Activated CD8-positive, alpha-beta memory T cell treated with anti-CD3 and anti-CD28 coated beads for 4 hours (primary cell): Measurements from ENCODE around the gene PRDX1.

Experiments
- DNase-seq, 2 donors: peaks; one replicate each; pipeline ENCODE4 v3.0.0-alpha.2; 2020; ENCODE audit warnings: low read depth in 2 of 2

PRDX1 gene

GRCh38 chr1:45521413-45522323 lies at the start of gene PRDX1:
Gene PRDX1 (minus strand): TSS chr1:45521884. CDS start chr1:45519043, 2,841 bp downstream.
- peak; percentile 94 to 95 for DNase-seq

DNA sequence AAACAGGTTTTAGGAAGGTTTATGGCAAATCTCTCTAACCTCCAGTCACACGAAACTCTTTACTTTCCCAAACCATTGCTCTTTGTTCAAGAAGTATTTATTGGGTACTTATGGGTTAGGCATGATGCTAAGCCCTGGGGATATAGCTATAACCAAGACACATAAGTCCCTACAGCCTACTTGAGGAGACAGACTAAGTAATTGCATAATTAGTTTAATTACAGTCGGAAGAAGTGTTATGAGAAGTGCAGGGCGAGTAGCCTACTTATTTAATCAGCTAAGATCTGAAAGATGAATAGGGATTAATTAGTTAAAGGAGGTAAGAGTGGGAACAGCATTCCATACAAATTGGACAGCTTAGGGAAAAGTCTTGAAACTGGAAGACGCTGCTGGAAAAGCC lies 48.9 kb upstream of the PRDX1 start:
- DNase-seq: no peak

DNA sequence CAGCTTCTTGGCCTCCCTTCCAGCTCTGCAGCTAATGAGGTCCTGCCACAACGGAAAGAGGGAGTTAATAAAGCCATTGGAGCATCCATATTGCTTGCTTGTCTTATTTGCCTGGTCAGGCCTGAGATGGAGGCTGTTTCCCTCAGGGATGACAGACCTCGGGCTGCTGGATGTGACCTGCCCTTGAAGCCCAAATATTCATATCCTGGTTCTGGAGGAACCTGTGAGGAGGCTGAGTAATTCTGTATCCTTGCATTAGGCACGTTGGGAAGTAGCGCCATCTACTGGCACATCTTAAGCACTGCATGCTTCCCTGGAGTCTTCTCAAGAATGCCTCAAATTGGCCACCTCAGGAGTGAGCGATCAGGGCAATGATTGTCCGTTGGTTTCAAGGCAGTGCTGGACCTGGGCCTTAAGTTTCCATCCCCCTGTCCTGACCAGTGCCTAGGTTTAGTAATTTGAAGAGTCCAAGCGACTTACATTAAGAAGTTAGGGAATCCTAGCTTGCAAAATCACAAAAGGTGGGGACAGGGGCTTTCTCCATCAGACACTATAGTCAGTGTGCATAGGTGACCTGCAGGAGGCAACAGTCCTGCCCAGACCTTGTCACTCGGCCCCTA lies 48.4 kb upstream of the PRDX1 start:
- DNase-seq: peak; percentile 50 to 56

GRCh38 chr1:45569571-45569961 lies 47.9 kb upstream of the PRDX1 start:
- DNase-seq: no peak

GRCh38 chr1:45568421-45568820 lies 46.7 kb upstream of the PRDX1 start:
- DNase-seq: no peak

DNA sequence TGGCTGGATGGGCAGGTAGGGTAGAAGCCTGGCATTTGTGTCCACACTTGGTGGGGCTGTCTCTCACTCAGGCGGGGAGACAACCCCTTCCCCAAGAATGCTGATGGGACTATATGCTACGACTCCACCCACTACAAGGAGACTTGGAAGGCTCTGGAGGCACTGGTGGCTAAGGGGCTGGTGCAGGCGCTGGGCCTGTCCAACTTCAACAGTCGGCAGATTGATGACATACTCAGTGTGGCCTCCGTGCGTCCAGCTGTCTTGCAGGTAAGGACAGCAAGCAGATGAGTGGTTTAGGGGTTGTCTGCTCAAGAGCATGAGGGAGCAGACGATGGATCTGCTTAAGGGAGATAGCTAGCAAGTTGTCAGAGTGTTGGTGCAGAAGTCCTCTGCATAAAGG lies 46.2 kb upstream of the PRDX1 start:
- no peak for DNase-seq

DNA sequence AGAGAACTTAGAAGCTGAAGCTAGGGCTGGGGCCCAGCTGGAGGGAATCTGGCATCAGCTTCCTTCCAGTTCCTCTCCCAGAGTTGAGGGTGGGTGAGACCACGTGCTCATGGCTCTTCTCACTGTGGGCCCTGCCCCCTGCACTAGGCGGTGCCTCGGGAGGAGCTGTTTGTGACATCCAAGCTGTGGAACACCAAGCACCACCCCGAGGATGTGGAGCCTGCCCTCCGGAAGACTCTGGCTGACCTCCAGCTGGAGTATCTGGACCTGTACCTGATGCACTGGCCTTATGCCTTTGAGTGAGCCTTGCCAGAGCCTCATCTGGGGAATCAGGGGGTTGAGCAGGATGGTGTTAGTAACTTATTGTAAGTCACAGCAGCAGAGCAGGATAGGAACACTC lies 45.0 kb upstream of the PRDX1 start:
- no peak for DNase-seq

DNA sequence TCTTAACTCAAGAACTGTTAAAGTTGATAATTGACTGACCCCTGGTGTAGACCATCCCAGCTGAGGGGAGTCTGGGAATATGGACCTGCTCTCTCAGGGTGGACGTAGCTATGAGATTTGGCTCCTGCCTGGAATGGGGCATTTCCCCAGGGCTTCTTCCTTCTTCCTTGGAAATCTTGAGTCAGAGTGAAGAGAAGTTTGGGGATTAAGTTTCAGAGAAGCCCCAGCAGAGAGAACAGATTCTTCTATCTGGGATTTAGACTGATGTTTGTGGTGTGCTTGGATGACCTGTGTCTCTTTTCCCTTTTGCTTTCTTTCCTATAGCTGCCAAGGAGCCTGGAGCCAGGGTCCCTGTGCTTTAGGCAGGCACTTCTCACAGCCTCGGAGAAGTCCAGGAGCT lies 42.2 kb upstream of the PRDX1 start:
- DNase-seq: no peak

DNA sequence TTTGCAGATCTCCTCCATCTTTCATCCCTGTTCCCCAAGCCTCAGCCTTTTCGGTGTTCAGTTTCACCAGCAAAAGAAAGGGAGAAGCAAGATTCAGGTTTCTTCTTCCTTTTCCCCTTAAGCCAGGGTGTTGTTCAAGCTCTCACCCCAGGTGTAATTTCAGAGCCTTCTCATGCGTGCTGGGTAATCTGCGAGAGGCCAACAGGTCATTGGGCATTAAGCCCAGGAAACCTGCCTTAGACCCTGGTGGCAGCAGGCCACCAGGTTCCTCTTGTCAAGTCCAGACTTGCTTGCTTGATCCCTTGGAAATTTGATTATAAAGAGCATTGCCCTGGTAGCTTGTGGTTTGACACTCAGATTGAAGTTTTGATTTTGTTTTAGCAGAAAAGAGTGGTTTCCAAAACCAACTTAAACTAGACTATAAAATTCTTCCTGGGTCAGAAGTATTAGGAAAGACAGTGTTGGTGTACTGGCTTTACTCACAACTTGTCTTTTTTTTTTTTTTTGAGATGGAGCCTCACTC lies 35.8 kb upstream of the PRDX1 start:
- DNase-seq: no peak

DNA sequence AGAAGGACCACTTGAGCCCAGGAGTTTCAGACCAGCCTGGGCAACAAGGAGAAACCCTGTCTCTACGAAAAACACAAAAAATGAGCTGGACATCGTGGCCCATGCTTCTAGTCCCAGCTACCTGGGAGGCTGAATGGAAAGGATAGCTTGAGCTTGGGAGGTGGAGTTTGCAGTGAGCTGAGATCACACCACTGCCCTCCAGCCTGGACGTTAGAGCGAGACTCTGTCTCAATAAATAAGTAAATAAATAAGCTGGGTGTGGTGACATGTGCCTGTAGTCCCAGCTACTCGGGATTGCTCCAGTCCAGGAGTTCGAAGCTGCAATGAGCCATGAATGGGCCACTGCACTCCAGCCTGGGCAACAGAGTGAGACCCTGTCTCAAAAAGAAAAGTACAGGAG lies 32.5 kb upstream of the PRDX1 start:
- no peak for DNase-seq

DNA sequence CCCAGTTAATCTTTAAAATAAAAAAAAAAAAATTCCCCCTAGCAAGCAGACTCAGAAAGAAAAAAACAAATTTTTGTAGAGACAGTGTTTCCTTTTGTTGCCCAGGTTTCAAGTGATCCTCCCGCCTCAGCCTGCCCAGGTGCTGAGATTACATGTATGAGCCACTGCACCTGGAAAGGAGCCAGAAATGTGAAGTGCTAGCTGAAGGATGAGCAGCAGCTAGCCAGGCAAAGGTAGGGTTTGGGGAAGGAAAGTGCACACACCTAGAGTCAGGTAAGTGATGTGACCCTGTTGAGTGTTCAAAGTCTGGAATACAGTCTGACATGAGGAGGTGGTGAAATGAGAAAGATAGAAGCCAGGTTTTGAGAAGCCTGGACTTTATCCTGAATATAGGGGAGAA lies 30.6 kb upstream of the PRDX1 start:
- DNase-seq: no peak

DNA sequence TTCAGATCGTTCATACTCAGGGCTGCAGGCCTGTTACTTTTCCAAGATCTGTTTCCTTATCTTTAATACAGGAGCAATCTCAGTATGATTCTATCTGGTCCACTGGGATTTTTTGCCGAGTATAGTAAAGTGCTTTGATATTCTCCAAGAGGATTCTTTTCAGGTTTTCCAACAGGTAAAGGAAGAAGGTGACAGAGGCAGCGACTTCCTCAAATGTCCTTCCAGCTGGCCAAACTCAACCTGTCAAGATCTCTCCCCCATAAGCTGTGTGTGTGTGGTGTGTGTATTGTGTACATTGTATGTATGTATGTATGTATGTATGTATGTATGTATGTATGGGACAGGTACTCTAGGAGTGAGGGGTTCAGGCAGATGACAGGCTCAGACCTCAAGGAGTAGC lies 30.0 kb upstream of the PRDX1 start:
- DNase-seq: no peak

DNA sequence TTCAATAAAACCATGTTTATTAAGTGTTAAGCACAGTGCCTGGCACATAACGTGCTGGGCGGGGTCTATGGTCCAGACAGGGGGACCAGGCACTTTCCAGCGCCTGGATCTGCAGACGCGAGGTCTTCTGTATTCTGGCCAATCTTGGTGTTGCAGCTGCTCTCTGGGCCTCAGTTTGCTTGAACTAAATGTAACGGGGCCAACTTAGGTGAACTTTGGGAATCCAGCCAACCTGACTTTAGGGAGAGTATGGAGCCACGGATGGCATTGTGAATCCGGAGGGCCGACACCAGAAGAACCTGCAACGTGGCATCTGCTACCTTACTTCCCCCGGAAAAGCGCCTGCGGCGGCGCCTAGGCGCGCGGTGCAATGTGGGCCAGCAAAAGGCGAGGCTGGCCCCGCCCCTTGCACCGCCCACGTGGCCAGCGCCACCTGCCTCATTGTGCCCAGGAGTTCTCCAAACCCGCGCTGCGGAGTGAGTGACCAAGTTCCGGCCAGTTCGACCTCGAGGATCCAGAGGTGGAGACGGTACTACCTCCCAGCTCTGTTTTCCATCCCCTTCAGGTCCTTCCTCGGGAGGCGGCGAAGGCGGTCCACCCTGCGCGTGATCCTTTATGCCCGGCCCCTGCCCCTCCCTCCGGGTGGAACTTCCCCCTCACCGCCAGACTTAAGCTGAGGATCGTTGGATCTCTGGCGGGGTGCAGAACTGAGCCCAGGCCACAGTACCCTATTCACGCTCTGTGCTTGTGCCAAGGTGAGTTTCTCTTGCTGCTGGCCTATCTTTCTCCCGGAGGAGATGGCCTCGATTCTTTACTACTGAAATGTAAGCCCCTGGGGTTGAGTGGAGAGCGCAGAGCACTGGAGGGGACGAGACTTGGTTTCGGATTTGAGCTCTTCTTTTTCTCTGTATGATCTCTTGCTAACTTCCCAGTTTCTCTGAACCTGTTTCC lies 29.0 kb upstream of the PRDX1 start, which contains the start of gene AKR1A1:
Gene AKR1A1, plus strand, starts transcription at position 426 of the 951 bp plus-strand sequence. CDS start 10,969 bp downstream, outside the sequence.
- DNase-seq: peak; percentile 69 to 78

DNA sequence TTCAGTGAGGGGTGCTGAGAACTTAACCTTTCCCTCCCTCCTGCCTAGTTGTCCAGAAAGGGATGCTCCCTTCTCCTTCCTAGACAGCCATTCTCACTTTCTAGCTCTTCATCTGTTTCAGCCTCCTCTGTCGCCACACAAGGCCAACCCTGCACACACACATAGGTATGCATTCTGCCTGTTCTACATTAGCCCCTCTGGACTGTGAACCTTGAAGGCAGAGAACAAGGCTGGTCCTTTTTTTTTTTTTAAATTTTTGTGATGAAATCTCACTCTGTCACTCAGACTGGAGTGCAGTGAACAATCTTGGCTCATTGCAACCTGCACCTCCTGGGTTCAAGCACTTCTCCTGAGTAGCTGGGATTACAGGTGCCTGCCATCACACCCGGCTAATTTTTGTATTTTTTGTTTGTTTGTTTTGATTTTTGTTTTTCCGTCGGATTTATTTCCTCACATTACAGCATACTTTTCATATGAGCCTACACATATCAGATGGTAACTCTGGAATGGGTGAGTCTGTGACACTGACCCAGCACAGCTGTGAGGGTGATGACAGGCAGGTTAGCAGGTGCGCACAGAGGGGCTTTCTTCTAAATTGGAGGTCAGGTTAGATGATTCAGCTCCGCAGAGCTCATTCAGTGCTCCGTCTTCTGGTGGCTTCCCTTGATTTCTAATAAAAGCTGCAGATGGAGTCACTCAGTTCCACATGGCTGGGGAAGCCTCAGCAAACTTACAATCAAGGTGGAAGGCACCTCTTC lies 24.0 kb upstream of the PRDX1 start:
- DNase-seq: no peak

DNA sequence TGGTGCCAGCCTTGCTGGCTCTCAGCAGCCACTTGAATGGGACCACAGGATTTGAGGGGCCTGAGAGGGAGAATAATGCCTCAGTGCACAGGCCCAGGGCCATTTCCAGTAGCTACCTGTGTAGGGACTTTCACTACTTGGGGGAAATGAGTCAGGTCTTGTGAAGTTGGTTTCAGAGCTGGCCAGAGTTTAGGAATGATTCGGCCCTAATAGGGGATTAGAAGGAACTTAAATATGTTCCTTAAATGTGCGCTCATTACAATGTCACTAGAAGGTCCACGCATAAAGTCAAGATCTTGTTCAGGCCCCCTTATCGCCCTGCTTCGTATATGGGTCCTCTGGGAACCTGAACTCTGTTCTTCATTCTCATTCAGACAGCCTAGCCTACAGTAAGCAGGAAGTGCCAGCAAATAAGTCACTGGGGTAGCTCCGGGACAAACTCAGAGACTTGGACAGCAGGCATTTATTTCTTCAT lies 23.4 kb upstream of the PRDX1 start:
- no peak for DNase-seq

DNA sequence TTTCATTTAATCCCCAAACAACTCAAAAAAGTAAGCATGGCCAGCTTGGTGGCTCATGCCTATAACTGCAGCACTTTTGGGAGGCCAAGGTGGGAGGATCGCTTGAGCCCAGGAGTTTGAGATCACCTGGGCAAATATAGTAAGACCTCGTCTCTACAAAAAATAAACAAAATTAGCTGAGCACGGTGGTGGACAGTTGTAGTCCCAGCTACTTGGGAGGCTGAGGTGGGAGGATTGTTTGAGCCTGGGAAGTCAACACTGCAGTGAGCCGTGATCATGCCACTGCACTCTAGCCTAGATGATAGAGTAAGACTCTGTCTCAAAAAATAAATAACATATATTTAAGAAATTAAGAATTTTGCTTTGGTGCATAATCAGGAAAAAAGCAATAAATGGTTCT lies 22.8 kb upstream of the PRDX1 start:
- no peak for DNase-seq

DNA sequence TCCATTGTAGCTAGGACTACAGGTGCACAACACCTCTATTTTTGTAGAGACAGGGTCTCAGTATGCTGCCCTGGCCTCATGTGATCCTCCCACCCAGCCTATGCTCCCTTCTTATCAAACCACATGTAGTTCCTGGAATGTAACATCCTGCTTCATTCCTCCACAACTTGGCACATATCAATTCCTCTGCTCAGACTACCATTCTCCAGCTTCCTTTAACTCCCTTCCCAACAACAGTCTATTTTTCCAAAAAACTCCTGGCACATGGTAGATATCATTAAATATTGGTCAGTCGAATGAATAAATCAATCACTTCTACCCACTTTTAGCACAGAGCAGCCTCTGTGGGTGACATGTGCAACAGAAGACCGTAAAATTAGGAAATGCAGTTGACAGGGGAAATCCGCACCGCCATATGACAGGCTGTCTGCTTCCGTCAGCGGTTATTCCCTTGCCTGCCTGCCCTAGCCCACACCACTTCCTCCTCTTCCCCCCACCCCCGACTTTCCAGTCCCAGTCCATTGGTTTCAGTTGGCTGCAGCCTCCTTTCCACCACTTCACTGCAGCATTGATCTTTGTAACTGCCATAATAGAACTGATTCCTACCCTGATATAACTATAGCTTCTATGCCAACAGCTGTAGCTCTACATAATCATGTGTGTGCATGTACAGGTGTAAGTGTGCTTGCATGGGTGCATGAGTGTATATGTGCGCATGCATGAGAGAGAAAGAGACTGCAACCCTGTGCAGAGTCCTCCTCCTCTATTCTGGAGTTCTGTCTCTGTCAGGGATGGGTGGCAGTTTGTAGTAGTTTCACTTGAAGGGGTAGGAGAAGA lies 22.1 kb upstream of the PRDX1 start:
- peak; percentile 58 to 69 for DNase-seq

DNA sequence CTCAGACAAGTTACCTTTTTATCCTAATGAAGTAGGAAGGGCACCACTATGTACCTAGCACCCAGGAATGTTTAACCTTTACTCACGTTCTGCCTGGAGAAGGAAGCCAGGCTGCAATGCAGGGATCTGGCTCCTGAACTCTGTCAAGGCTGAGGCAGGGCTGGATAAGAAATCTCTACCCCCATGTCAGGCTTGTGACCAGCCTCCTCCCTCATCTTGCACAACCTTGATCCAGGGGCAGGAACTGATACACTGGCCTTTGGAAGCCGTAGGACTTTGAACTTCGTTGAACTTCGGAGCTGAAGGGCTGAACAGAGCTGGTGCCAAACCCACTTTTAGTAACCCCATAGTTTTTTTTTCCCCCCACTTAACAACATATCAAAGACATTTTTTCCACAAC lies 20.9 kb upstream of the PRDX1 start:
- no peak for DNase-seq

DNA sequence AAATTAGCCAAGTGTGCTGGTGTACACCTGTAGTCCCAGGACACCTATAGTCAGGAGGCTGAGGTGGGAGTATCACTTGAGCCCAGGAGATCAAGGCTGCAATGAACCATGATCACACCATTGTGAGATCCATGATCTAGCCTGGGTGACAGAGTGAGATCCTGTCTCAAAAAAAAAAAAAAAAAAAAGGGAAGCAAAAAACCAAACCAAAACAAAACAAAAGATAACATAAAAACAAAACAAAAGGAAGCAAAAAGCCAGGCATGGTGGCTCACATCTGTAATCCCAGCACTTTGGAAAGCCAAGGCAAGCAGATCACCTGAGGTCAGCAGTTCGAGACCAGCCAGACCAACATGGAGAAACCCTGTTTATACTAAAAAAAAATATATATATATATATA lies 19.5 kb upstream of the PRDX1 start:
- no peak for DNase-seq

DNA sequence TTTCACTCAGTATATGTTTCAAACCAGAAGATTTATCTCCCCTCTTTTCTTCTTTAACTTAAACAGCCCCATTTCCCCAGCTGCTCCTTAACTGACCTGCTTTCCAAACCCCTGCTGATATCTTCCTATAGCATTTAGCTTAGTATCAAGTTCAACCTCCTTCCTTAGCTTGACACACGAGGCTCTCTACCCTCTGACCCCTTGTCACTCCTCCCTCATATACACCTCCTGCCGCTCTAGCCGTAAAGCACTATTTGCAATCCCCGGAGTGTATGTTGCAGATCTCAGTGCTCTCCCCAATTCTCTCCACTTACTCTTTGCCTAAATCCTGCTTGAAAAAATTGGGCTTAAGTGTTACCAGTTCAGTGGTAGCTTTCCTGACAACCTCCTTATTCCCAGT lies 15.2 kb upstream of the PRDX1 start:
- DNase-seq: no peak
